ENCODE data around the gene VAPA.
A peak's percentile ranks its signal among the peaks of the same experiment; 100 is the strongest.

Gene VAPA

GRCh38 chr18:9944805-9945204 lies 31.0 kb downstream of the VAPA start:
- peak; percentile 67 for DNase-seq

DNA sequence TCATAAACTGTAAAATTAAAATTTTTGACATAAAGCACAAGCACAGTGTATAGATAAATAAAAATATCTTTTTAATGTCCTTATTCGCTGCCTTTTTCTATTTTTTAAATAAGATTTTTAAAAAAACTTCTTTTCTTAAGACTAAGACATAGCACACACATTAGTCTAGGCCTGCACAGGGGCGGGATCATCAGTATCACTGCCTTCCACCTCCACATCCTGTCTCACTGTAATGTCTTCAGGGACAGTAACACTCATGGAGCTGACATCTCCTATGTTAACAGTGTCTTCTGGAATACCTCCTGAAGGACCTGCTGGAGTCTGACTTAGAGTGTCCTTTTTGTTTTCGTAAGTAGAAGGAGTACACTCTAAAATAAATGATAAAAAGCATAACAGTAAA lies 33.0 kb downstream of the VAPA start:
- no peak for DNase-seq

- DNase-seq = no peak
Observed at GRCh38 chr18:9947248-9947647, 33.4 kb downstream of the VAPA start.

DNA sequence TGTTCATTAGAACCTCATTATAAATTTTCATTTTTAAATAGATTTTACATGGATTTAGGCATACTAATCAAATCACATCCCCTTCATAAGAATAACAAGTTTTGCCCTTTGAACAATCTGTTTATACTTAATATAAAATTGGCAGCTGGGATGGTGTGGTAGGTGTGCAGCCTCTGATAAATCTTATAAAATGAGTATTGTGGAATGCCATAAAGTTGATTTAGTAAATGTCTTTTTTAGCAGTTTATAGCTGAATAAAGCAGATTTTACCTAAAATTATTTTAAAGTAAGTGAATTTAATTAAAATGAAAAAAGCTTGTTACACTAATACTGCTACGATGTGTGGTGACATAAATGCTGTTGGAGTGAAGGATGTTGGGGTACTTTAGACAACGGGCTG lies 35.5 kb downstream of the VAPA start:
- no peak for DNase-seq

GRCh38 chr18:9949861-9950260 lies 36.0 kb downstream of the VAPA start:
- no peak for DNase-seq

DNA sequence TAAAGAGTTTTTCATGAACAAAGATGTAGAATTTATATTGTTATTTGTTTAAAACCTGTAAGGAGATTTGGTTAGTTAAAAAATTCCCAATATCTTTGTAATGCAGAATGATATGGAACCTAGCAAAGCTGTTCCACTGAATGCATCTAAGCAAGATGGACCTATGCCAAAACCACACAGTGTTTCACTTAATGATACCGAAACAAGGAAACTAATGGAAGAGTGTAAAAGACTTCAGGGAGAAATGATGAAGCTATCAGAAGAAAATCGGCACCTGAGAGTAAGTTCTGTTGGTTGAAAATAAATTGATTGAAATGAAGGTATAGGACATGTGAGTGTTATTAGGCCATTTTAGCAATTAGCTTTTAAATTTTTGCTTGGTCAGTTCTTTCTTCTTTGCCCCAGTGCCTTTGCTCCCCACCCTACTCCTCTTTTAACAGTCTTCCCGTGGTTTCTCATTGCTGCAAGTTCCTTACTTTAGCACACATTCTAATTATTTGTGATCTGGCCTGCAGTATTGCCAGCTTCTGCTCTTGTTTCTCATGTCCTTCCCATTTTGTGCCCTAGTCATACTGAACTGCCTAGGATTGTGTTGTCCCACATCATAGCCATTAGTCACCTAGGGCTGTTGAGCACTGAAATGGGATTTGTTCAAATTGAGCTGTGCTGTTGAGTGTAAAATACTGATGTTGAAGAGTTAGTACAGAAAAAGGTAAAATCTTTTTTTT lies 36.6 kb downstream of the VAPA start:
- no peak for DNase-seq

DNA sequence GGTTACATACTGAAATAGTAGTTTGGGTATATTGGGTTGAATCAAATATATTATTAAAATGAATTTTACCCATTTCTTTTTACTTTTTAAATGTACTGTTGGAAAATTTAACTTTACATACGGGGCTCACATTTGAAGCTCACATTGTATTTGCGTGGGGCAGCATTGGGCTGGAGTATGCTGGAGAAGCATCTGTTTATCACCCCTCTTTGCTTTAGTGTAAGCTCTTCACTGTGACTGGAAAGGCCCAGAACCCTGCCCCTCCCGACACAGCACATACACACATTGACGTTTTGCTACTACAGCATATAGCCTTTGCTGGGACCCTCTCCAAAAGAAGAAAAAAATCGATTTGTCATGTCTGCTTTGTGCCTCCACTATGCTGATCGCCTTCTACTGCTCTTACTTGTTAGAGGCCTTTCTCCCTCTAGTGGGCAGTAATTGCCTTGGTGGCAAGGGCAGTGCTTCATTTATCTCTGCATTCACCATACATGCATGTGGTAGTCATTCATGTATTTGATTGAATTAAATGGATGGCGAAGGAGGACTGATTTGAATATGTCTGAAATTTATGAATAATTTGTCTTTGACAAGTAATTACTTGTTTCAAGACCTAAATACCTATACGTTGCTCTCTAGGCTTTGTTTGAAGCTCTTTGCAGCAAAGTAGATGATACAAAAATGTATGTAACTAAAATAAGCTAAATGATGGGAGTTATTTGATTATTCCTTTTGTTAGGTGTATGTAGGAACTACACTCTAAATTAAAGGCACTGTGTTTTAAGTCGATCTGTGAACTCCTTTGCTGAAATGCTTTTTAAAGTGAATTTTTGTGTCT lies 37.4 kb downstream of the VAPA start:
- DNase-seq = peak; percentile 37

DNA sequence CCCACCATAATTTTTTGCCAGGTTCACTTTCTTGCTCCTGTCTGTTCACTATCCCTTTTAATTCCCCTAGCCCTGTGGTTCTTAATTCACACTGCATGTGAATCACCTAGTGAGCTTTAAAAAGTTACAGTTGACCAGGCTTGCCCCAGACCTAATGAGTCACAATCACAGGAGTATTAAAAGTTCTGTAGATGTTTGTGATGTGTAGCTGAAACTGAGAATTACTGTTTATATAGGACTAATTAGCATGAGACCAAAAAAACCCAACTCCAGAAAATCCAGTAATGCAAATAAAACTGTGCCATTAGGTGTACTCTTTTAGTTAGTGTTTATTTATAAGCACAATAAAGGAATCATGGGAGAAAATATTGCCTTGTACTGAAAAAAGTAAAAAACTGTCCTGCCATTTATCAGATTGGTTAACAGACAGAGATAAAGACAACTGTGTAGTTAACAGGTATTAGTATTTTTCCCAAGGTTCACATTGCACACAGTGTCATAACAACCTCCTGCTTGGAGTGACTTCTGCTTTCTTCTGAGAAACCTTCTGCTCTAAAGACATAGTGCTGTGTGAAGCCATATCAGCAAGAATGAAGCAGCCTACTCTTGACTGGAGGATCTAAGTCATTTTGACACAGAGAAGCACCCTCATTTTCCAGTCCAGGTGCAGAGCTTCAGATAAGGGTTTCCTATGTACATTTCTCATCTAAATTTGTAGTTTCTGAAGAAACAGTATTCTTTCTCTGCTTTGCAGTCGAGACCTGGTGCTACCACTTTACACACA lies 39.0 kb downstream of the VAPA start:
- no peak for DNase-seq

DNA sequence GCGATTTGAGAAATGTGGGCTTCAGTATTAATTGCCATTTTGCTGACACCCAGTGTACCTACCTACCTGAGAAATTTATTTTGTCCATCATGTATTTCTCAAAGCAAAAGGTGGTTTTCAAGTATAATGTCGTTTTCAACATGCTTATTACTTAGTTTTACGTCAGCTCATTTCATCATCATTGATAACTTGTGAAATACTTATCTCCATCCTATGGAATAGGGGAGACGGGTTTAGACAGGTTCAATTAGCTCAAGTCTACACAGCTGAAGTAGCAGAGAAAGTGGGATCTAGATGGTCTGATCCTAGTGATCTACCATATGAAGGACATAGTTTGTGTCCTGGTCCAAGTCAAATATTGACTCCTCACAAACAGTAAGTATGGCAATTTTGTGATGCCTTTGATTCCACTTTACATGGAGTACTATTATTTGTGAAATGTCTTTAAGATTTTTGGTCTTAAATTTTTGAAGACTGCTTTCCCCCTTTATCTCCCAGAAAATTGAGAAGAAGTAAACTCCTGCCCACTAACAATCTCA lies 45.1 kb downstream of the VAPA start:
- DNase-seq = no peak

GRCh38 chr18:9959564-9959963 lies 45.7 kb downstream of the VAPA start:
- no peak for DNase-seq

- DNase-seq = no peak
Observed at GRCh38 chr18:9960258-9960904, 46.6 kb downstream of the VAPA start.

DNA sequence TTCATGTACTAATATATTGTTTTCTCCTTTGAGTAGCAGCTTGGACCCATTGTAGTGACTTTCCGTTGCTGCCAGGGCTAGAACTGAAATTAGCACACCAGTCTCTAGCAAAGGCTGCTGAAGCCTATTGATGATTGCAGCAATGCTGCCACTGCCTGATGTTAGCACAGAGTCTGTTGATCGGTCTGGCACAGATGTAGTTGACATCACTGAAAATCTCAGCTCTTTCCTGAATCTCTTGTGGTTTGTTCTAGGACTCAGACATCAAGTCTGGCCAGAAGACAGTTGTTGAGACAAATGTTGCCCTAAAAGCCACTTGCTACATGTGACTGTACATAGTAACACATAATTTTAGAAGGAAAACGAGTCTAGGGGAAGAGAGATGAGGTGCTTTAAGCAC lies 47.2 kb downstream of the VAPA start:
- DNase-seq = no peak

- DNase-seq = no peak
Observed at GRCh38 chr18:9965711-9966624, 52.2 kb downstream of the VAPA start.

- no peak for DNase-seq
Observed at GRCh38 chr18:9968081-9968848, 54.4 kb downstream of the VAPA start.

DNA sequence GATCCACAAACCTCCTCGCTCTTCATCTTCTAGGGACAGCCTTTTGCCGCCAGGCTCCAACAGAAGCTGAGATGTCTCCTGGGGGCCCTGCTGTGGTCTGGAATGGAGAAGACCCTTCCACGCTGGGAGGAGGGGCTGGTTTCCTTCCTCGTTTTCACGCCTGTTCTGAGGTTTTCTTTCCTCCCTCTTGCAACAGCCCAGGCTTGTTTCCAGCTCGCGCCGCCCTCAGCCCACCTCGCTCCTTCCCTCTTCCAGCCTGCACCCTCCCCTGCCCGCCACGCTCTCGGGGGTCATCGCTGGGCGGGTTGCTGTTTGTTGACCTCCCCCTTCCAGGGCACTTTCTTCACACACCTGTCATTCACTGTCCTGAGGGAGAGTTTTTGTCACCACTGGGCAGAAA lies 55.4 kb downstream of the VAPA start:
- DNase-seq = no peak

- DNase-seq = peak; percentile 73
Observed at GRCh38 chr18:9971313-9971920, 57.6 kb downstream of the VAPA start.

DNA sequence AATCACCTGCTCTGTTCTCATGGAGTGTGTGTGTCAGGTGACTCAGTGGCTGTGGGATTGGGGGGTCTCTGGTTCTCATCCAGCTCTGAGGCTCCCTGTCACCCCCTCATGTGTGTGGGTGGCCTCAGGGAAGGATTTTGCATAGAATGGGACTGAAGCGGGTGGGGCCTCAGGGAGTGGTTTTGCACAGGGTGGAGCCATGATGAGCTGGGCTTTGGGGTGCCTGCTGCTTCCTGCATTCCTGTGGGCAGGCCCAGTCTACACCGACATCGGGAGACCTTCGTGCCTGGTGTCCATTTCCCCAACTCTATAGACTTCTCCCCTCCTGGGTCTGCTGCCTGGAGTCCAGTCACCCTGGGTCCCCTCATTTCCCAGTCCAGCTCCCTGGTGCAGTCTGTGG lies 59.7 kb downstream of the VAPA start:
- DNase-seq = no peak

- no peak for DNase-seq
Observed at GRCh38 chr18:9974279-9974915, 60.6 kb downstream of the VAPA start.

- DNase-seq = no peak
Observed at GRCh38 chr18:9975658-9976057, 61.8 kb downstream of the VAPA start.

DNA sequence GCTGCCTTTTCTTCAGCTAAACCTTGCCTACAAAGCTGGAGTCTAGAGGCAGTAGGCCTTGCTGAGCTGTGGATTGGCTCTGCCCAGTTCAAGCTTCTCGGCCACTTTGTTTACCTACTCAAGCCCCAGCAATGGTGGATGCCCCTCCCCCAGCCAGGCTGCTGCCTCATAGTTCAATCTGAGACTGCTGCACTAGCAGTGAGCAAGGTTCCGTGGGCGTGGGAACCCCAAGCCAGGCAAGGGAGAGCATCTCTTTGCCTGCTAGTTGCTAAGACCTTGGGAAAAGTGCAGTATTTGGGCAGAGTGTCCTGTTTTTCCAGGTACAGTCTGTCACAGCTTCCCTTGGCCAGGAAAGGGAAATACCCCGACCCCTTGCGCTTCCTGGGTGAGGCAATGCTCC lies 68.9 kb downstream of the VAPA start:
- no peak for DNase-seq
